ENCODE results near the gene USP6. TPM values are rescaled to one million over a fixed set of nuclear protein-coding genes. Genes with fewer than 3 reads are reported as not detected.
"Not testable (repeated sequence)": the region's sequence is repeated elsewhere in the genome, so short reads cannot be mapped to it uniquely, and the experiment has no call there.

The USP6 gene
- polyA plus RNA-seq, 3 donors = 2.9 to 10.4 (median 7.7) TPM

DNA sequence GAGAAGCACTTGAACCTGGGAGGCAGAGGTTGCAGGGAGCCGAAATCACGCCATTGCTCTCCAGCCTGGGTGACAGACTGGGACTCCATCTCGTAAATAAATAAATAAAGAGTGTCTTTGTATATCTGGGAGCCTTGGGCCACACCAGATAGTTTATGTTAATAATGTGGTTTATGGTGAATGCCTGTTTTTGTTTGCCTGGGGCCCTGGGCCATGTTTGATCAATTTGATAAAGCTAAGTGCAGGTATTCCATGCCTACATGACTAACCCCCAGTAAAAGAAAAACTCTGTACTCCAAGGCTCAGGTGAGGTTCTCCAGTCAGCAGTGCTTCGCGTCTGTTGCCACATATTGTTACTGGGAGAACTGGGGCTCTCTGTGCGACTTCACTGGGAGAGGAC lies 103.7 kb downstream of the USP6 start:
- no peak for DNase-seq (ENCODE audit: extremely low read depth in 1 of 11, low read depth in 9 of 11, low spot score in 4 of 11)

DNA sequence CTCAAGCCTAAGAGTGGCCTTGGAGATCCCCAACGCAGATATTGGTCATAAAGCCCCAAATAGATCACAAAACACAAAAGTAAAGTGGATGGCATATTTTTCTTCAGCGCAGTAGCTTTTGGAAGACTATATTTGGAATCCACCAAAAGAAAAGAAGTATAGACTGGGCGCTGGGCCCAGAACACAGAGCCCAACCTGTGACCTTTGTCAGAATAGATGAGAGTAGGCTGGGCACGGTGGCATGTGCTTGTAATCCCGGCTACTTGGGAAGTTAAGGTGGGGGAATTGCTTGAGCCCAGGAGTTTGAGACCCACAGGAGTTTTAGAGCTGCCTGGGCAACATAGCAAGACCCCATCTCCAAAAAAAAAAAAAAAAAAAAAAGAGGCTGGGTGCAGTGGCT lies 104.2 kb downstream of the USP6 start:
- DNase-seq (ENCODE audit: extremely low read depth in 1 of 11, low read depth in 9 of 11, low spot score in 4 of 11) = no peak

DNA sequence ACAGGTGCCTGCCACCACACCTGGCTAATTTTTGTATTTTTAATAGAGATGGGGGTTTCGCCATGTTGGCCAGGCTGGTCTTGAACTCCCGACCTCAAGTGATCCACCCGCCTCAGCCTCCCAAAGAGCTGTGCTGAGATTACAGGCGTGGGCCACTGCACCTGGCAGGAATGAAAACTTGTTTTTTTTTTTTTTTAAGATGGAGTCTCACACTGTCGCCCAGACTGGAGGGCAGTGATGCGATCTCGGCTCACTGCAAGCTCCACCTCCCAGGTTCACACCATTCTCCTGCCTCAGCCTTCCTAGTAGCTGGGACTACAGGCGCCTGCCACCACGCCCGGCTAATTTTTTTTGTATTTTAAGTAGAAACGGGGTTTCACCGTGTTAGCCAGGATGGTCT lies 106.1 kb downstream of the USP6 start:
- not testable (repeated sequence) for DNase-seq (ENCODE audit: extremely low read depth in 1 of 11, low read depth in 9 of 11, low spot score in 4 of 11)

Other genes starting within 250 kb of the USP6 start
- 1 to 10 TPM; 1.5 to 3.0 (median 1.8) TPM for gene C17orf107, start 216.5 kb upstream of the USP6 start, polyA plus RNA-seq (ENCODE audit: insufficient read length in 3 of 3)
- 1 to 10 TPM; 1.4 to 2.8 (median 1.8) TPM for gene CHRNE, start 212.9 kb upstream of the USP6 start, polyA plus RNA-seq (ENCODE audit: insufficient read length in 3 of 3)
- gene GP1BA, start 183.8 kb upstream of the USP6 start, polyA plus RNA-seq (ENCODE audit: insufficient read length in 3 of 3) = 1 to 10 TPM; 1.9 to 2.2 (median 2.0) TPM
- gene SLC25A11, start 176.0 kb upstream of the USP6 start, polyA plus RNA-seq (ENCODE audit: insufficient read length in 3 of 3) = 10 to 100 TPM; 62.9 to 81.6 (median 76.1) TPM
- 100 to 1,000 TPM; 125 to 146 (median 134) TPM for gene RNF167, start 175.8 kb upstream of the USP6 start, polyA plus RNA-seq (ENCODE audit: insufficient read length in 3 of 3)
- gene PFN1, start 167.5 kb upstream of the USP6 start, polyA plus RNA-seq (ENCODE audit: insufficient read length in 3 of 3) = 100 to 1,000 TPM; 350 to 480 (median 397) TPM
- gene ENO3, start 164.9 kb upstream of the USP6 start, polyA plus RNA-seq (ENCODE audit: insufficient read length in 3 of 3) = 10 to 100 TPM; 20.3 to 36.4 (median 29.5) TPM
- gene SPAG7, start 148.2 kb upstream of the USP6 start, polyA plus RNA-seq (ENCODE audit: insufficient read length in 3 of 3) = 100 to 1,000 TPM in 1 of 3 donors, 10 to 100 TPM in 2; 86.7 to 105 (median 92.6) TPM
- 10 to 100 TPM; 23.9 to 35.5 (median 24.3) TPM for gene CAMTA2, start 128.4 kb upstream of the USP6 start, polyA plus RNA-seq (ENCODE audit: insufficient read length in 3 of 3)
- 1 to 10 TPM; 7.2 to 8.0 (median 7.2) TPM for gene INCA1, start 118.5 kb upstream of the USP6 start, polyA plus RNA-seq (ENCODE audit: insufficient read length in 3 of 3)
- 10 to 100 TPM; 76.8 to 97.2 (median 87.3) TPM for gene KIF1C, start 118.1 kb upstream of the USP6 start, polyA plus RNA-seq (ENCODE audit: insufficient read length in 3 of 3)
- under 1 TPM; 0.16 to 0.47 (median 0.16) TPM for gene SLC52A1, start 80.6 kb upstream of the USP6 start, polyA plus RNA-seq (ENCODE audit: insufficient read length in 3 of 3)
- 10 to 100 TPM; 13.9 to 16.7 (median 14.9) TPM for gene ZFP3, start 37.6 kb upstream of the USP6 start, polyA plus RNA-seq (ENCODE audit: insufficient read length in 3 of 3)
- 10 to 100 TPM; 22.6 to 50.4 (median 23.8) TPM for gene ZNF232, start 4.2 kb upstream of the USP6 start, polyA plus RNA-seq (ENCODE audit: insufficient read length in 3 of 3)
- 10 to 100 TPM; 21.2 to 27.9 (median 22.7) TPM for gene ZNF594, start 75.8 kb downstream of the USP6 start, polyA plus RNA-seq (ENCODE audit: insufficient read length in 3 of 3)
- 1 to 10 TPM; 1.1 to 2.8 (median 1.3) TPM for gene SCIMP, start 118.8 kb downstream of the USP6 start, polyA plus RNA-seq (ENCODE audit: insufficient read length in 3 of 3)
- gene RABEP1, start 166.3 kb downstream of the USP6 start, polyA plus RNA-seq (ENCODE audit: insufficient read length in 3 of 3) = 10 to 100 TPM; 58.2 to 60.6 (median 59.9) TPM

All from renal cortex interstitium (tissue), 11 donors.